ENCODE results near the gene NOS1AP. TPM values are rescaled to one million over a fixed set of nuclear protein-coding genes. Genes with fewer than 3 reads are reported as not detected.

Gene NOS1AP
- total and polyA plus RNA-seq, 8 donors: 2.2 to 6.2 (median 3.3) TPM

DNA sequence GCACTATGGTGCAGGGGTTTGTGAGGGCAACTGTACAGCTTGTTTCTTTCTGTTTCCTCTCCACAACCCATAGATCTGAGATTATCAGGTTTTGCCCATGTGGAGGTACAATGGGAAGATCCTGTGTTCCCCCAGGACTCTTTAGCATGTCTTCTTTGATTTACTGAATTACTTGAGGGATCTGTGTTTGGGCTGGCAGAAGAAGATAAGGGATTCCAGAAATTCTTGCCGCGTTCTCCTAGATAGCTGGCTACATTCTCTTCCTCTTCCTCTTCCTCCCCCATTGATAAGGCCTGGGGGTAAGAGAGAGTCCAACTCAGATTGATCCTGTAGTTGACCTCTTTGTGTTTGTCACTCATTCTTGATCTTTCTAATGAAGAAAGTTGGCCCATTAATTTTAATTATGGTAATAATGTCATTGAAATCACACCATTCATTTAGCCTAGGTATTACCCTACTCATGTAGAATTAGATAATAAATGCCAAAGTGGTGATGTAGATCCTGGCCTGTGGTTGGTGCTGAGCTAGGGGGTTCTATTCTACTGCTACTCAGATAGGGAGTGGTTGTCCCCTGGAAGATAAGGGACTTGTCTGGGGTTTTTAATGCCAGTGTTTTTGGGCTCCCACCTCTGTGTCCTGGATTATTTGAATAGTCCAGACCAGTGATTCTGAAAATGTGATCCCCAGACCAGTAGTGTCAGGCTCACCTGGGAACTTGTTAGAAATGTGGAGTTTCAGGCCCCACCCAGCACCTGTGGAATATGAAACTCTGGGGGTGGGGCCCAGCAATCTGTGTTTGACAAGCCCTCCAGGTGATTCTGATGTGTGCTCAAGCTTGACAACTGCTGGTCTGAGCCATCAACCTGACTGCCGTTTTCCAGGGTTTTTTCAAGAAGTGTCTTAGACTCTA, 122.2 kb downstream of the NOS1AP start:
- Histone ChIP-seq H3K27ac (no peak overlapping the region), H3K4me3 (no peak overlapping the region), H3K4me1 (peaks cover 3 to 4% of the 10 kb centered on the region in 2 donors), H3K27me3 (no peaks in the 10 kb centered on the region), H3K9me3 (no peaks in the 10 kb centered on the region), H3K36me3 (no peaks in the 10 kb centered on the region)
- DNase-seq (no peak), ATAC-seq (peak; percentile 8)
- TF ChIP-seq, protein P1, sequence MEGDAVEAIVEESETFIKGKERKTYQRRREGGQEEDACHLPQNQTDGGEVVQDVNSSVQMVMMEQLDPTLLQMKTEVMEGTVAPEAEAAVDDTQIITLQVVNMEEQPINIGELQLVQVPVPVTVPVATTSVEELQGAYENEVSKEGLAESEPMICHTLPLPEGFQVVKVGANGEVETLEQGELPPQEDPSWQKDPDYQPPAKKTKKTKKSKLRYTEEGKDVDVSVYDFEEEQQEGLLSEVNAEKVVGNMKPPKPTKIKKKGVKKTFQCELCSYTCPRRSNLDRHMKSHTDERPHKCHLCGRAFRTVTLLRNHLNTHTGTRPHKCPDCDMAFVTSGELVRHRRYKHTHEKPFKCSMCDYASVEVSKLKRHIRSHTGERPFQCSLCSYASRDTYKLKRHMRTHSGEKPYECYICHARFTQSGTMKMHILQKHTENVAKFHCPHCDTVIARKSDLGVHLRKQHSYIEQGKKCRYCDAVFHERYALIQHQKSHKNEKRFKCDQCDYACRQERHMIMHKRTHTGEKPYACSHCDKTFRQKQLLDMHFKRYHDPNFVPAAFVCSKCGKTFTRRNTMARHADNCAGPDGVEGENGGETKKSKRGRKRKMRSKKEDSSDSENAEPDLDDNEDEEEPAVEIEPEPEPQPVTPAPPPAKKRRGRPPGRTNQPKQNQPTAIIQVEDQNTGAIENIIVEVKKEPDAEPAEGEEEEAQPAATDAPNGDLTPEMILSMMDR (IDR thresholded peaks at IDR 0.05): no peak
- intact Hi-C loops (cut with DNase I): no loop called here

- ATAC-seq (peak; percentile 79), DNase-seq (no peak)
- Histone ChIP-seq H3K27ac (no peak overlapping the region), H3K4me3 (no peak overlapping the region), H3K4me1 (peaks cover 3 to 4% of the 10 kb centered on the region in 2 donors), H3K36me3 (no peaks in the 10 kb centered on the region), H3K27me3 (no peaks in the 10 kb centered on the region), H3K9me3 (no peaks in the 10 kb centered on the region)
- TF ChIP-seq, protein P1 (IDR thresholded peaks at IDR 0.05): no peak
- intact Hi-C loops (cut with DNase I): no loop called here
These were observed 122.8 kb downstream of the NOS1AP start for GRCh38 chr1:162192306-162192678.

DNA sequence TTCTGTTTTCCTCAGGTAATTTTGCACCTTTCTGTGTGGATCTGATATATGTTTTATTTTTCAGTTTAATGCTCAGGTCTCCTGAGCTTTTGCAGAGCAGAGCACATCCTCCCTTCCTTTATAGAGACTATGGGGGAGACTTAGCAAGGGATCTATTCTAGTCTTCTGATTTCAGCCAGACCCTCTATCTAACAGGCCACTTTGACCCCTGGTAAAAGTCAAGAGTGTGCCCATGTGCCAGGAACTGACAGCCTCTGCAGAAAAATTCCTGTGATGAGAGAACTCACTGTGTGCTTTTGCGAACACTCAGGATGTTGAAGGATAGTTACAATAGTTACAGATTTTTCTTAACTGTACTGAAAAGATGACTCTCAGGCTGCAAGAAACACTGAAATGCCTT, 123.3 kb downstream of the NOS1AP start:
- no peaks in the 10 kb centered on the region for H3K36me3 ChIP-seq
- no peaks in the 10 kb centered on the region for H3K9me3 ChIP-seq
- no peak for ATAC-seq
- H3K27ac ChIP-seq: no peak overlapping the region
- H3K4me1 ChIP-seq: peaks cover 3 to 4% of the 10 kb centered on the region in 2 donors
- TF ChIP-seq, protein P1 (IDR thresholded peaks at IDR 0.05): no peak
- DNase-seq: no peak
- no peak overlapping the region for H3K4me3 ChIP-seq
- intact Hi-C loops (cut with DNase I): no loop called here
- no peaks in the 10 kb centered on the region for H3K27me3 ChIP-seq

DNA sequence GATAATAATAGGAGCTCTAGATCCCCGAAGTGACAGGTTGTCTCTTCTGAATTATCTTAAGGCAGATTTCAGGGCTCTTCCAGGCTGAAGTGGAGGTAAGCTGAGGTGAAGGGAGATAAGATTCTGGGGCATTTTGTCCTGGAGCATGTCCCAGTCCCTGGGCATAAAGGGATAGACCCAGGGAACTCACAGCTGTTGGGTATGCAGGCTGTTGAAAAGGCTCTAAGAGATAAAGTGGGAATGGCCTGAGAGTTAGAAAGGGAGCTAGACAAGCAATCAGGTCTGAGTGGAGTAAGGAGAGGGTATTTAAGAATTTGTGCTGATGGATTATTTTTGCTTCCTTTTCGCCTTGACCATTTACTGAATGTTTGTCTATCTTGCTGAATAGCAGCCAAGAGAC, 123.7 kb downstream of the NOS1AP start:
- Histone ChIP-seq H3K4me1 (peaks cover 3 to 4% of the 10 kb centered on the region in 2 donors), H3K27ac (no peak overlapping the region), H3K36me3 (no peaks in the 10 kb centered on the region), H3K4me3 (no peak overlapping the region), H3K9me3 (no peaks in the 10 kb centered on the region), H3K27me3 (no peaks in the 10 kb centered on the region)
- ATAC-seq: peak; percentile 30
- intact Hi-C loops (cut with DNase I): no loop called here
- TF ChIP-seq, protein P1 (IDR thresholded peaks at IDR 0.05): no peak
- DNase-seq: no peak

GRCh38 chr1:162193815-162194214, 124.3 kb downstream of the NOS1AP start:
- no peak for ATAC-seq
- TF ChIP-seq, protein P1 (IDR thresholded peaks at IDR 0.05): no peak

More at GRCh38 chr1:162193815-162194214, 124.3 kb downstream of the NOS1AP start:
- Histone ChIP-seq H3K4me3 (no peak overlapping the region), H3K36me3 (no peaks in the 10 kb centered on the region), H3K9me3 (no peaks in the 10 kb centered on the region), H3K27ac (no peak overlapping the region), H3K4me1 (peaks cover 3 to 4% of the 10 kb centered on the region in 2 donors), H3K27me3 (no peaks in the 10 kb centered on the region)
- intact Hi-C loops (cut with DNase I): no loop called here
- DNase-seq: no peak
